ENCODE measurements around the gene FOLR2.

DNA sequence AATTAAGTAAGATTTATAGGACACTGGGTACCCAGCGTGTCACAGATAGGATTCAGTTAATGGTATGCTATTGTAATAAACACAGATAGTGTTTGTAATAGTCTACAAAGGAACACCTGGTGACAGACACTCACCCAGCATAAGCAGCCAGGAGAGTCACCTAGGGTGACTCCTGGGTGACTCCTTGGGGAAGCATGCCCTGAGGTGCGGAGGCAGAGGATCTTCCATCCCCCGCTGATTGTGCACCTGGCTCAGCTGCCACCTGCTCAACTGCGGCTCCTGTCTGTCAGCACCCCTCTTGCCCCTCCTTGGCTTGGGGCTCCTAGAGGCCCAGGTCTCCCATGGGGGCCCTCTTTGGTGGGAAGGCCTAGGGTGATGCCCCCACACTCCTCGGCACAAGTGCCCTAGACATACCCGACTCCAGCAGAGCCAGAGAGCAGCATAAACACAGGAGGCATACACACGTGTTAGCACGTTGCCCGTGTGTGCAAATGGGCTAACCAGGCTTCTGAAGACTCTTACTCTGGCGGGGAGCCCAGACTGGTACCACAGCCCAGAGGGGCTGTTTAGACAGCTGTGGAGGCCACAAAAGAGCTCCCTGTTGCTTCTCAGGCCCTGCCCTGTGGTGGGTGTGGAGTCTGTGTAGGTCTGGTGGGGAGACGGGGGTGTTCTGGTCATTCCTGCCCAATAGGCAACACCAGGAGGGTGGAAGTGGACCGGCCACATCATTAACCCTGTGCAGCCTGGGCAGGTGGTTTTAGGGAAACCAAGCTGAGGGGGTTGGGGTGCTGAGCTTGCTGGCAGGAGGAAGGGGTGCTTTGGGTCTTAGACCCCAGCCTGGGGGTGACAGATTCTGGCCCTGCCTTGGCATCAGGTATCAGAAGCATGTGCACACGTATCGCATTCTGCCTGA is 11.0 kb downstream of the FOLR2 start:
- no peak for TF ChIP-seq EZH2phosphoT487 (IDR thresholded peaks at IDR 0.05; ENCODE audit: low read length)
- TF ChIP-seq EZH2 (optimal IDR thresholded peaks at IDR 0.05; ENCODE audit: low read depth, low read length) = no peak

Data from MM.1S (cell line).